NCI-H2081 (cell line): ENCODE data around the gene RPTOR.
"Not testable (repeated sequence)": the region's sequence is repeated elsewhere in the genome, so short reads cannot be mapped to it uniquely, and the experiment has no call there.

Experiments
- DNase-seq, 2 experiments: peaks; one replicate each; lab custom pipeline; 2025; lab: John Stamatoyannopoulos, UW

Gene RPTOR

GRCh38 chr17:80546267-80546666, 1.6 kb downstream of the RPTOR start:
- DNase-seq, result no peak

DNA sequence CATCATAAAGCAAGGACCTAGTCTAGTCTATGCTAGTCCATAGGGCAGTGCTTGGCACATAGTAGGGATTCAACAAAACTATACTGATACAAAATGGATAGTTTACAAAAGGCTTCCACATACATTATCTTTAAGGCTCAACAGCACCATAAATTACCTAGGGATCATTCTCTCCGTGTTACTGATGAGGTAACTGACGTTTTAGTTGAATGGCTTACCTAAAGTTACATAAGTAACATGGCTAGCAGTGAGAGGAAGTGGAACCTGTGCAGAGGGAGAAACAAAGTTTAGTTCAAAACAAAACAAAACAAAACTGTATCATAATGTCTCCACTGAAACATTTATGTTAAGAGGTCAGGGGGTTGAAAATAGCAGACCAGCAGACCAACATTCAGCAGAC, 7.9 kb downstream of the RPTOR start:
- DNase-seq, result no peak

- no peak for DNase-seq
Observed at GRCh38 chr17:80555266-80555665, 10.6 kb downstream of the RPTOR start.

GRCh38 chr17:80558046-80558445, 13.4 kb downstream of the RPTOR start:
- no peak for DNase-seq

DNA sequence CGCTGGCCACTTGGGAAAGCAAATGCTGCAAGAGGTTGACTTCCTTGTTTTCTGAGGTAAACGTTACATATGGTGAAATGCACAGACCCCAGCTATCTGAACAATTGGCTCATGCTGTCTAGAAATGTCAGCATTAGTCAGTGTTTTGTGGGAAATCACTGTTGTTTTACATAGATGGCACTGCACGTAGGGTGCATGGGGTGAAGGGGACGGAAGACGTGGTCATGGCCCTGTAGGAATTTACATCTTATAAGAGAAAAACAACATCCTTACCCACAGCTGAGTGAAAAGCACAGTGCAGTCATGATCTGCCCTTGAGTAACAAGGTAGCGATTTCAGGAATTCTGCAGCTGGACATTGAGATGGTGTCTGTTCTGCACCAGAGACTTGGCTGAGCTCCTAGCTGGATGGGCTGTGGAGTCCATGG, 15.2 kb downstream of the RPTOR start:
- DNase-seq, result no peak

DNA sequence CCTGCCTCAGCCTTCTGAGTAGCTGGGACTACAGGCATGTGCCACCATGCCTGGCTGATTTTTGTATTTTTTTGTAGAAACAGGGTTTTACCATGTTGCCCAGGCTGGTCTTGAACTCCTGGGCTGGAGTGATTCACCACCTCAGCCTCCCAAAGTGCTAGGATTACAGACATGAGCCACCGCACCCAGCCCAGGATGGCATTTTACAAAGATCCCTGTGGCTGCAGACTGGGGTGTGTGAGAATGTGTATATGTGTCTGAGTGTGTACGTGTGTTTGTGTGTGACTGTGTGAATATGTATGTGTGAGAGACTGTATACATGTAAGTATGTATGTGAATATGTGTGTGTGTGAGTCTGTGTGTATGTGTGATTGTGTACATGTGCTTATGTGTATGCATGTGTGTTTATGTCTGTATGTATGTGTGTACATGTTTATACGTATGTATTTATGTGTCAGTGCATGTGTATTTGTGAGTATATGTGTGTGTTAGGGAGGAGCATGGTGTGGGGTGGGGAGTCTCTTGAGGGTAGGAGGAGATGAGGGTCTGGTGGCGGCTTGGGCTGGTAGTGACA, 17.0 kb downstream of the RPTOR start:
- no peak for DNase-seq

- no peak for DNase-seq
Observed at GRCh38 chr17:80564545-80564944, 19.9 kb downstream of the RPTOR start.

- DNase-seq, result no peak
Observed at GRCh38 chr17:80565343-80566053, 20.9 kb downstream of the RPTOR start.

DNA sequence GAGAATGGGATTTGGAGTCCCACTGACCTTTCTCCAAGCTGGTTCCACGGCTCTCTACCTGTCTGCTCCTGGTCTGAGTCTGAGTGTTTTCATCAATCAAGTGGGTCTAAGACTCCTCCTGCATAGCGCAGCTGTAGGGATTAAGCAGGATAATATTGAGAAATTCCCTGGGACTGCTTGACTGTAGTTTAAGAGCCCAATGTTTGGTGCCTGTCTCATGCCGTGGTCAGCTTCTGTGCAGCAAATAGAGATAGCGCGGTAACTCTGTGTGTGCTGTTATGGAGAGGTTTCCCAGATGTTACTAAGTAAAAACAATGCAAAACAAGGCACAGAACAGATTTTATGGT, 21.4 kb downstream of the RPTOR start:
- DNase-seq, result no peak

DNA sequence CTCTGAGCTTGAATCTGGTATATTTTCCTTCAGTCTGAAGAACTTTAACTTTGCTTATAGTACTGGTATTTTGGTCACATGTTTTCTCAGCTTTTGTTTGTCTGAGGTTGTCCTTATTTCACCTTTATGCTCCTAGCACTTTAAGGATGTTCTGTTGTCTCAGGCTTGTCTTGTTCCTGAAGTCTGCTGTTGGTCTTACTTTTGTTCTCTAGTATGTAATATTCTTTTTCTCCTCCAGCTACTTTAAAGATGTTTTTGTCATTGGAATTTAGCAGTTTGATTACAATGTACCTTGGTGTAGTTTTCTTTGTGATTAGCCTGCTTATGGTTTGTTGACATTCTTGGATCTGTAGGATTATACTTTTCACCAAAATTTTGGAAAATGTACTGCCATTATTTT, 23.6 kb downstream of the RPTOR start:
- DNase-seq, result no peak

DNA sequence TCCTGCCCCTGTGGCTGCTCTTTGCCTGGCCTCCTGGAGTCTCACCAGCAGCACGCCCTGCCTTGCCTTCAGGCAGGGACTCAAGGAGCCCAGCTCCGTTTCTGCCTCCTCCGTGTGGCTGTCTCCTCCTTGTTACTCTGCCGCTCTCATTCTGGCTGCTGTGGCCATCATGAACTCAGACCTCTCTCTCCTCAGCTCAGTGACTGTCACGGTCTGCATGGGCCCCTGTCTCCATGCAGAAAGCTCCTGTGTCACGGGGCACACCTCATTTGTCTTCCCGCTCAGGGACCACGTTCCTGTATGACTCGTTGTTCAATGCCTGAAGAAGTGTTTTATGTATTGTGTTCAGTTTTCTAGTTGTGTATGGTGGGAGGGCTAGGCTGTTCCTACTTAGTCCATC, 25.3 kb downstream of the RPTOR start:
- no peak for DNase-seq

- no peak for DNase-seq
Observed at GRCh38 chr17:80573701-80574100, 29.1 kb downstream of the RPTOR start.

DNA sequence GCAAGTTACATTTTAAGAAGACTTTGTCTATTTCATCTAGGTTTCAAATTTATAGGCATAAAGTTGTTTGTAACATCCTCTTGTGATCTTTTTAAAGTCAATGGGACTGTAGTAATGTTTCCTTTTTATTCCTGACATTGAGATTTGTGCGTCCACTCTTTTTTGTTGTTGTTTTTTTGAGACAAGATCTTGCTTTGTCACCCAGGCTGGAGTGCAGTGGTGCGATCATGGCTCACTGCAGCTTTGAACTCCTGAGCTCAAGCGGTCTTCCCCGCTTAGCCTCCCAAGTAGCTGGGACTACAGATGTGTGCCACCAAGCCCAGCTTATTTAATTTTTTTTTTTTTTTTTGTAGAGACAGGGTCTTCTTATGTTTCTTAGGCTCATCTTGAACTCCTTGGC, 29.9 kb downstream of the RPTOR start:
- DNase-seq, result no peak

DNA sequence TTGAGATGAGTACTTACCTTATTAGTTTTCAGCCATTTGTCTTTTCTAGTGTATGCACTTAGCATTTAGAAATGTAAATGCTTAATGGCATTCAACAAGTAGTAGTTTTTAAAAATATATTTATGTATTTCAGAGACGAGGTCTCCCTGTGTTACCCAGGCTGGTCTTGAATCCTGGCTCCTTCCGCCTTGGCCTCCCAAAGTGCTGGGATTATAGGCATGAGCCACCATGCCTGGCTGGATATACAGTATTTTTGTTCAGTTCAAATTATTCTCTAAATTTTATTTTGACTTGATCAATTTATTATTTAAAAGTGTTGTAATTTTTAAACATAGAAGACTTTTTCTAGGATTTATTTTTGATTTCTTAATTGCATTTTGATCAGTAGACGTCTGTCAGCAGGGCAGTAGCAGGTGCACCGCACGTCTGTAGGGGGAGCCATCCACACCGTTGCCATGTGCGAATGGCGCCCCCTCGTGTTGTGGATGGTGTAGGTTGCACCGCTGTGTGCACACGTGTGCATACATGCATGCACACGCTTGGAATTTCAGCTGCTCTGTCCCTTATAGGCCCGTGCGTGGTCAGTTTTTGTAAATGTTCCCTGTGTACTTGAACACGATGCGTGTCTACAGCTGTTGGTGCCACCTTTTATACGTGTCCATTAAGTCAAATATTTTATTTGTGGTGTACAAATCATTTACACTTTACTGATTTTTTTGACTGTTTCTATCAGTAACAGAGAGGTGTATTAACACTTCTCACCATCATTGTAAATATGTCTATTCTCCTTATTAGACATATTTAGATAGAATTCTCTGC, 30.6 kb downstream of the RPTOR start:
- DNase-seq, result peak; percentile 41 to 55

GRCh38 chr17:80577876-80578570, 33.4 kb downstream of the RPTOR start:
- no peak for DNase-seq

DNA sequence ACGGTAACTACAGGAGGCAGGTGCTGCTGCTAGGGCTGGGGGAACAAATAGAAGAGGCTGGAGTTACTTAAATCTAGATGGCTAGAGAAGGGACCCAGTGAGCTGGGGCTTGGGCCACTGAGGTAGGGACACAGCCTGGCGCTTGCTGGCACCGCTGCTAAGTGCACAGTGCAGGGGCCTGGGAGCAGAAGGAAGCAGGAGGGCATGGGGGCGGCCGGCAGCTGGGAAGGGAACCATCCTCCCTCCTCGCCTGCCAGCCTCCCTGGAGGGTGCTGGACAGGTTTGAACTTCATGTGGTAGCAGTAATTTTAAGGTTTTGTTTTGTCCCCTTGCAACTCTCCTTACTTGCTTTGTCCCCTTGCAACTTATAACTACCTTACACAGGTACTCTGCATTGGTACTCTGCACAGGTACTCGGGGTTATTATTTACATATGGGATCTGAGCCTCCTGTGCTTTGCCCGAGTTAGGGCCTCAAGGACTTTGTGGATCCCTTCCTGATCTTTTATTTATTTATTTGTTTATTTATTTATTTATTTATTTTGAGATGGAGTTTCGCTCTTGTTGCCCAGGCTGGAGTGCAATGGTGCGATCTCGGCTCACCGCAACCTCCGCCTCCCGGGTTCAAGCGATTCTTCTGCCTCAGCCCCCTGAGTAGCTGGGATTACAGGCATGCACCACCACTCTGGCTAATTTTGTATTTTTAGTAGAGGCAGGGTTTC, 34.2 kb downstream of the RPTOR start:
- DNase-seq, result not testable (repeated sequence)

GRCh38 chr17:80582165-80582564, 37.5 kb downstream of the RPTOR start:
- DNase-seq, result no peak

DNA sequence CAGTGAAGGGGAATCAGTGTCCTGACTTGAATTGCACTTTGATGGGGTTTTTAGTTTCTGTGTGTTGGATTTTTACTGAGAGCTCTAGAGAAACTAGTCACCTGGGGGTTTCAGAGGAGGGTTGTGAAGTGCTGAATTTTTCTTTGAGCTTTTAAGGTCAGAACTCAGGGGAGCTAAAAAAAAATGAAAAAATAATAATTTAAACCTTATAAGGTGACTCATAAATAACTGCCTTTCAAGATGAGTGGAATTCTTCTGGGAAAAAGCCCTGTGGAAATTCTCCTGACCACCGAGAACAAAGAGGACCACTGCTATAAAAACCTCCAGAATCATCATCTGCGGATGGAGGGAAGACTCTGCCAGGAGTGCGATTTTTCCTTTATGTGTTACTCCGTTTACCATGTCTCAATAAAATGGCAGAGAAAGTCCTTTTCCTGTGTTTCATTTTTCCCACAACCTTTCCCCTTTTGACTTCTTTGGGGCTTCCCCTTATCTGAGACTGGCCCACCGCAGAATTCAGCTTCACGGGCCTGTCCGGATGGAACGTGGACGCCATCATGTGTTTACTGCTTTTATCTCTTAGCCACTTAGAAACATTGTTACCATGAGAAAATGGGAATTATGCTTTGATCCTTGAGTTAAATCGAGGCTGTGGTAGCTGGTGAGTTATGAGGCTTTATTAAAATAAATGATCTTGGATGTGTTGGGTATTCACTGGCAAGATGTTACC, 39.7 kb downstream of the RPTOR start:
- DNase-seq, result no peak

- DNase-seq, result no peak
Observed at GRCh38 chr17:80585890-80586845, 41.5 kb downstream of the RPTOR start.

DNA sequence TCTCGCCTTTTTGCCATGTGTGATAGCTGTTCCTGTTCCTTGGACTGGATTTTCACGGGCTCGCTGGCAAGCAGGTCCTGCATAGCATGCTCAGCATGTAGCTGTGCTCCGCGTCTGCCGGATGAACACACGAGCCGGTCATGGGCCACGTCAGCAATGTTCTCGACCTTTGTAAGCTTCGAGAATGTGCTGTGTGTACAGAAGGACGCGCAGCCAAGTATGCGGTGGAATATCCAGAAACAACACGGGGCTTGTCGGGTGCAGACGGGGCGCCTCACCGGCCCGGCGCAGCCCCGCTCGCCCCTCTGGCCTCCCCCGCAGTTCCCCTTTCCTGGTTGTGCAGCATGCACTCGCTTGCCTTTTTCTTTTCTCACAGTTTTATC, 42.2 kb downstream of the RPTOR start:
- no peak for DNase-seq
